ENCODE data around the gene MAN1C1. TPM values are rescaled to one million over a fixed set of nuclear protein-coding genes. Genes with fewer than 3 reads are reported as not detected.

The MAN1C1 gene
- total and polyA plus RNA-seq, 10 of the 15 experiments (the other 5 are each of a cell fraction or from before 2014, with no cell fraction given): 0.12 to 0.56 (median 0.22) TPM; not detected in 3

- Histone ChIP-seq H3K27ac (ENCODE audit: control insufficient read depth, insufficient read depth) (no peak overlapping the region), H3K9me3 (replicated peaks; ENCODE audit: control insufficient read depth, insufficient read depth, low read length) (no peaks in the 10 kb centered on the region), H3K4me2 (ENCODE audit: control insufficient read depth, insufficient read depth) (no peak overlapping the region), H3K79me2 (ENCODE audit: control insufficient read depth, insufficient read depth, low read length) (no peaks in the 10 kb centered on the region), H3K9ac (ENCODE audit: control insufficient read depth, insufficient read depth, low read length) (no peak overlapping the region), H4K20me1 (ENCODE audit: control insufficient read depth, insufficient read depth) (no peaks in the 10 kb centered on the region), H3K4me3 (no peak overlapping the region), H2AFZ (ENCODE audit: control insufficient read depth, low read depth, low read length) (no peak overlapping the region), H3K4me1 (ENCODE audit: control insufficient read depth, insufficient read depth, low read length) (no peaks in the 10 kb centered on the region), H3K36me3 (ENCODE audit: control insufficient read depth in 2 of 2, insufficient read depth in 2 of 2, low read length in 1 of 2) (peaks cover 8 to 37% of the 10 kb centered on the region in 2 experiments), H3K27me3 (replicated peaks in 1 of 2; ENCODE audit: control insufficient read depth in 2 of 2, insufficient read depth in 2 of 2, low read length in 1 of 2) (no peaks in the 10 kb centered on the region)
- CTCF ChIA-PET: interaction anchor here (1.0 to 1.8 kb wide), 4 partner anchors 12 to 171 kb away, joined by 3 to 10 read pairs (median 4); partner anchors contain the start of genes MTFR1L and PAFAH2
- RAD21 ChIA-PET (ENCODE audit: unreplicated experiment): interaction anchor here (0.8 to 1.2 kb wide), 2 partner anchors 166 to 223 kb away, joined by 3 read pairs; partner anchors contain the start of gene PAFAH2
- DNase-seq (ENCODE audit: low read depth, low spot score) (no peak), FAIRE-seq (no peak), ATAC-seq (no peak)
- intact Hi-C loops (cut with micrococcal nuclease; ENCODE audit: unreplicated experiment): no loop called here
- BruUV-seq (replicated peaks): no TSS peak
- no peak for TF ChIP-seq ZNF274 (IDR thresholded peaks at IDR 0.05; ENCODE audit: insufficient read depth, insufficient read length)
- TF ChIP-seq ZBTB4 (CRISPR knock-in tag; IDR thresholded peaks at IDR 0.05): no peak
- no peak for TF ChIP-seq SUPT20H (IDR thresholded peaks at IDR 0.05; ENCODE audit: borderline replicate concordance, control insufficient read depth, low read depth, low read length)
- TF ChIP-seq BMI1 (IDR thresholded peaks at IDR 0.05; ENCODE audit: borderline replicate concordance): no peak
- TF ChIP-seq E2F8 (IDR thresholded peaks at IDR 0.05; ENCODE audit: low read depth, partially characterized antibody): no peak
- no peak for TF ChIP-seq ETV6 (conservative IDR thresholded peaks at IDR 0.05 in 1 of 2, IDR thresholded peaks at IDR 0.05 in 1 of 2; ENCODE audit: borderline replicate concordance in 1 of 2, low read depth in 1 of 2)
- WGBS (ENCODE audit: insufficient coverage, insufficient replicate concordance, low lambda C conversion rate, missing lambda C conversion rate): 61% methylated on average over 5 of the region's 5 CpGs
- in situ Hi-C loops (cut with MboI): no loop called here
- POLR2A ChIA-PET: interaction anchor here (1.1 kb wide), 1 partner anchor 11 kb away, joined by 4 read pairs; the partner anchor contains the start of gene MTFR1L
- SMC1A ChIA-PET (ENCODE audit: uncharacterized antibody, unreplicated experiment): interaction anchor here (1.1 to 5.0 kb wide), 2 partner anchors 166 to 342 kb away, joined by 3 to 25 read pairs; partner anchors contain the start of gene PAFAH2
These were observed 215.1 kb downstream of the MAN1C1 start for GRCh38 chr1:25831569-25832196.

All from GM12878 (cell line).